Bronchial epithelial cell (primary cell): Measurements from ENCODE around the gene SUMO2. TPM values are rescaled to one million over a fixed set of nuclear protein-coding genes. Genes with fewer than 3 reads are reported as not detected.
A peak's percentile ranks its signal among the peaks of the same experiment; 100 is the strongest.

Source experiments
- DNase-seq: peaks from one replicate; pipeline ENCODE4 v3.0.0-alpha.2; 2010; ENCODE audit warnings: low read depth
- FAIRE-seq: peaks from 2 replicates; lab custom pipeline; 2011; peaks lifted over from hg19 to GRCh38; lab: Jason Lieb, UNC
- H3K27me3 ChIP-seq: 2 replicates; pipeline ENCODE4 v1.5.1; 2011; ENCODE audit warnings: low read length; ENCODE audit not compliant: control insufficient read depth, insufficient read depth
- H3K36me3 ChIP-seq: 2 replicates; pipeline ENCODE4 v1.5.1; 2011; ENCODE audit warnings: low read length; ENCODE audit not compliant: control insufficient read depth, insufficient read depth
- H3K4me3 ChIP-seq: 2 replicates; pipeline ENCODE4 v1.5.1; 2011; ENCODE audit warnings: mild to moderate bottlenecking, low read depth, low read length, control low read depth
- total RNA-seq: library from RNA; depleted of rRNA; stranded (reverse); fragments of >200 nt; gene quantifications from 2 replicates; pipeline ENCODE4 v1.2.1, GENCODE V29; 2014
- TF ChIP-seq, protein P1 (sequence below): IDR thresholded peaks from 2 replicates; pipeline ENCODE4 v1.5.1; 2011; ENCODE audit warnings: mild to moderate bottlenecking, moderate library complexity, low read length, control low read depth, inconsistent platforms; ENCODE audit not compliant: insufficient read depth, severe bottlenecking

The SUMO2 gene
- total RNA-seq, 1 donor from 2014 or later: 87.1 TPM

DNA sequence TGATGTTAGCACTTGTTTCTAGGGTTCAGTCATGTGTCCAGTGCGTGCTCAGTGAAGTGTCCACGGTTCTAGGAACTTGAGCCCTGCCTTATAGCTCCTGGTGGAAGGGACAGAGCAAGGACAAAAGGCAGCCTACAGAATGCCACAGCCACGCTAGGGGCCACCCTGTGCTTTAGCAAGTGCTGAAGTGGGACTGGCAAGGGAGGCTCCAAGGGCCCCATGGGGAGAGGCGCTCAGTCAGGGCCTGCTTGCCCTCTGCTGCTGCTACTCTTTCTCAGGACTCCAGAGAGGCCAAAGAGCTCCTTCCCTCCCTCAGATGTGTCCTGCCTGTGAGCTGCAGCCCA lies 58.0 kb downstream of the SUMO2 start:
- Histone ChIP-seq H3K27me3 (no peaks in the 10 kb centered on the region), H3K36me3 (peaks cover 1% of the 10 kb centered on the region), H3K4me3 (no peak overlapping the region)
- FAIRE-seq (no peak), DNase-seq (no peak)
- TF ChIP-seq, protein P1, sequence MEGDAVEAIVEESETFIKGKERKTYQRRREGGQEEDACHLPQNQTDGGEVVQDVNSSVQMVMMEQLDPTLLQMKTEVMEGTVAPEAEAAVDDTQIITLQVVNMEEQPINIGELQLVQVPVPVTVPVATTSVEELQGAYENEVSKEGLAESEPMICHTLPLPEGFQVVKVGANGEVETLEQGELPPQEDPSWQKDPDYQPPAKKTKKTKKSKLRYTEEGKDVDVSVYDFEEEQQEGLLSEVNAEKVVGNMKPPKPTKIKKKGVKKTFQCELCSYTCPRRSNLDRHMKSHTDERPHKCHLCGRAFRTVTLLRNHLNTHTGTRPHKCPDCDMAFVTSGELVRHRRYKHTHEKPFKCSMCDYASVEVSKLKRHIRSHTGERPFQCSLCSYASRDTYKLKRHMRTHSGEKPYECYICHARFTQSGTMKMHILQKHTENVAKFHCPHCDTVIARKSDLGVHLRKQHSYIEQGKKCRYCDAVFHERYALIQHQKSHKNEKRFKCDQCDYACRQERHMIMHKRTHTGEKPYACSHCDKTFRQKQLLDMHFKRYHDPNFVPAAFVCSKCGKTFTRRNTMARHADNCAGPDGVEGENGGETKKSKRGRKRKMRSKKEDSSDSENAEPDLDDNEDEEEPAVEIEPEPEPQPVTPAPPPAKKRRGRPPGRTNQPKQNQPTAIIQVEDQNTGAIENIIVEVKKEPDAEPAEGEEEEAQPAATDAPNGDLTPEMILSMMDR: no peak

DNA sequence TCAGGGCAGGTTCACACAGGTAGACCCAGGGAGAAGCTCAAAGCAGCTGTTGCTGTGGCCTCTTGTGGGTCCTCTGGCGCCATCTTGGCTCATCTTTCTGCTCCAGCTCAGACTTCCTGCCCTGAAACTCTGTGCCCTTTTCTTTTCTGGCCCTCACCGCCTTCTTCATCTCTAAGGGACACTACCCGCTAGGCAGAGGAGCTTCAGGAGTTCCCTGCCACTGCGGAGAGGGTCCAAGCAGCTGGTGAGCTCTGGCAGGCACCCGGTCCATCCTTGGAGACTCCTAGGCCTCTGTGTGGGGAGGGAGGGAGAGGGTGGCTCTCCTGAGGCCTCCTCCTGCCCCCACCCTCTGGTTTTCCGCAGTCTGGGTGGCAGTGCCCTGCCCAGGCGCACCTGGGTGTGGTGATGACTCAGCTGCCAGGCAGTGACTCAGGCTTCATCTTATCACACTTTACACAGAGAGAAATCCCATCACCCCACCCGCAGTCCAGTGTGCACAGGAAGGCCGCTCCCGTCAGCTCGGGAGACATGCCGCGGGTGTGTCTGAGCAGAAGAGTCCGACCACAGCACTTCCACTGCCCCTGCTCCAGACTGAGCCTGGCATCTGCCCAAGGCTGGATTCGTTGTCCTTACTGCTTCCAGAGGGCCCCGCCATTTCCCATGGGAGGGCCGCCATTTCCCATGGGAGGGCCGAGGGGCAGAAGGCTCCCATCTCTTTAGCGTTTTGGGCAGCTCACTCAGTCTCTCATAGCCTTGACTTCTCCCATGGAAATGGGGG lies 58.5 kb downstream of the SUMO2 start:
- H3K36me3 ChIP-seq: no peaks in the 10 kb centered on the region
- H3K27me3 ChIP-seq: no peaks in the 10 kb centered on the region
- FAIRE-seq (peak; percentile 68), DNase-seq (peak; percentile 97)
- no peak overlapping the region for H3K4me3 ChIP-seq
- TF ChIP-seq, protein P1: no peak

GRCh38 chr17:75118307-75118706 lies 64.5 kb downstream of the SUMO2 start:
- H3K27me3 ChIP-seq: no peaks in the 10 kb centered on the region
- no peaks in the 10 kb centered on the region for H3K36me3 ChIP-seq
- H3K4me3 ChIP-seq: no peak overlapping the region
- TF ChIP-seq, protein P1: no peak
- FAIRE-seq (no peak), DNase-seq (no peak)

- no peak for FAIRE-seq
Measured at GRCh38 chr17:75116737-75117136, 66.0 kb downstream of the SUMO2 start.

More at GRCh38 chr17:75116737-75117136, 66.0 kb downstream of the SUMO2 start:
- TF ChIP-seq, protein P1: no peak
- Histone ChIP-seq H3K36me3 (no peaks in the 10 kb centered on the region), H3K4me3 (no peak overlapping the region), H3K27me3 (no peaks in the 10 kb centered on the region)
- DNase-seq: no peak

Other genes with a start within 250 kb of the SUMO2 start
- gene OTOP3, start 247.1 kb downstream of the SUMO2 start, total RNA-seq: under 0.01 and 0.26 TPM in 2 replicates
- 5.5 and 6.4 TPM in 2 replicates for gene HID1, start 210.2 kb downstream of the SUMO2 start, total RNA-seq
- gene CDR2L, start 195.3 kb downstream of the SUMO2 start, total RNA-seq: 4.7 and 6.1 TPM in 2 replicates
- 23.8 and 41.6 TPM in 2 replicates for gene MRPL58, start 170.3 kb downstream of the SUMO2 start, total RNA-seq
- 239 and 277 TPM in 2 replicates for gene ATP5PD, start 136.0 kb downstream of the SUMO2 start, total RNA-seq
- gene KCTD2, start 135.7 kb downstream of the SUMO2 start, total RNA-seq: 5.0 and 7.8 TPM in 2 replicates
- gene SLC16A5, start 95.0 kb downstream of the SUMO2 start, total RNA-seq: 15.0 and 18.1 TPM in 2 replicates
- 1.8 and 3.2 TPM in 2 replicates for gene ARMC7, start 73.0 kb downstream of the SUMO2 start, total RNA-seq
- gene NT5C, start 51.2 kb downstream of the SUMO2 start, total RNA-seq: 47.0 and 57.1 TPM in 2 replicates
- 182 and 188 TPM in 2 replicates for gene JPT1, start 28.4 kb downstream of the SUMO2 start, total RNA-seq
- 21.4 and 22.4 TPM in 2 replicates for gene NUP85, start 22.7 kb upstream of the SUMO2 start, total RNA-seq
- gene GGA3, start 78.6 kb upstream of the SUMO2 start, total RNA-seq: 14.5 and 14.7 TPM in 2 replicates
- 83.3 and 83.5 TPM in 2 replicates for gene MRPS7, start 78.9 kb upstream of the SUMO2 start, total RNA-seq
- 30.0 and 36.4 TPM in 2 replicates for gene MIF4GD, start 88.3 kb upstream of the SUMO2 start, total RNA-seq
- gene SLC25A19, start 106.5 kb upstream of the SUMO2 start, total RNA-seq: 10.2 and 12.1 TPM in 2 replicates
- gene GRB2, start 222.7 kb upstream of the SUMO2 start, total RNA-seq: 102 and 103 TPM in 2 replicates